Left lung (tissue), 10 donors: ENCODE measurements around the gene BASP1. TPM values are rescaled to one million over a fixed set of nuclear protein-coding genes. Genes with fewer than 3 reads are reported as not detected.

Experiments
- ATAC-seq: fragments of 200-7000 bp; cut with Tn5 transposase; one replicate; pipeline ENCODE4 v1.9.1; 2020; ENCODE audit warnings: moderate library complexity
- DNase-seq, 4 donors: peaks; one replicate each; pipeline ENCODE4 v3.0.0-alpha.2; 2013 to 2020
- H3K27ac ChIP-seq, 2 donors: fragments of 200-600 bp; sonication (generic) in 1 of 2; one replicate each; pipeline versions ENCODE4 v1.5.0 to v1.8.0; 2020 to 2021
- H3K27me3 ChIP-seq, 2 donors: fragments of 200-600 bp; sonication (generic) in 1 of 2; one replicate each; pipeline versions ENCODE4 v1.5.0 to v1.8.0; 2020 to 2021
- H3K36me3 ChIP-seq, 2 donors: fragments of 200-600 bp; sonication (generic) in 1 of 2; one replicate each; pipeline versions ENCODE4 v1.5.0 to v1.8.0; 2020 to 2021
- H3K4me1 ChIP-seq, 2 donors: fragments of 200-600 bp; one replicate each; pipeline ENCODE4 v1.8.0; 2021
- H3K4me3 ChIP-seq, 2 donors: fragments of 200-600 bp; sonication (generic) in 1 of 2; one replicate each; pipeline versions ENCODE4 v1.5.0 to v1.8.0; 2020 to 2021; ENCODE audit warnings: mild to moderate bottlenecking in 1 of 2
- H3K9me3 ChIP-seq, 2 donors: fragments of 200-600 bp; sonication (generic) in 1 of 2; one replicate each; pipeline versions ENCODE4 v1.5.0 to v1.8.0; 2020 to 2021
- intact Hi-C, 2 donors: fragments of 100-400 bp; cut with DNase I; formaldehyde crosslinking; loops; one replicate each; pipeline versions ENCODE4 v1.11.2 to v1.14.2; 2022
- polyA plus RNA-seq, 6 donors: library from polyadenylated mRNA; unstranded; fragments of 120-200 nt; gene quantifications; one replicate each; pipeline ENCODE4 v1.2.1, GENCODE V29; 2013; ENCODE audit not compliant: insufficient read length in 6 of 6
- total RNA-seq, 2 donors: library from RNA; stranded (reverse); fragmentation: NEBNext Ultra II Directional; extraction: Animal tissue kit (Norgen Biotek cat#: 25700); gene quantifications; one replicate each; pipeline ENCODE4 v1.2.1, GENCODE V29; 2021
- TF ChIP-seq, protein P1 (sequence below), 2 donors: fragments of 200-600 bp; sonication (generic) in 1 of 2; IDR thresholded peaks; one replicate each; pipeline versions ENCODE4 v1.5.0 to v1.8.0; 2021; ENCODE audit warnings: antibody characterized with exemption in 2 of 2
- donor health status: DM: no; HTN: yes; CAD: no.
- donor health status: DM: no; HTN: no; CAD: no.

Gene BASP1
- total and polyA plus RNA-seq, 8 donors, result 22.9 to 63.2 (median 42.8) TPM

DNA sequence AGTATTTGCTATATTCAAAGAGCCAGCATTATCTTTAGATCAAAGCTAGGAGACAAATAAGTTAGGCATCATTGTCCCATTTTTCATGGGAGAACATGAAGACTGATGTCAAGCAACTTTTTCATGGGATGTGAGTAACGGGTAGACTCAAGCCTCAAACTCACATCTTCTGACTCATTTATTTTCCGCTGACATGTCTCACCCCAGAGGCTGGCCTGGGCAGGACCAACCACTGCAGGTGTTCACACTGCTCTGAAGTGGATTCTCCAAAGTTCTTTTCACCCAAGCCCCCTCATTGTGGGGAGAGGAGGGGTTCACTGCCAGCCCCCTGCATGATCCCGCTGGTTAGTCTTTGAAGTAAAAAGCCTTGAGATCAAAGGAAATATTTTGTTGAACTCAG is 34.9 kb upstream of the BASP1 start:
- no peaks in the 10 kb centered on the region for H3K27me3 ChIP-seq
- intact Hi-C loops, result loop anchor here in 1 of 2 donors (10.0 kb wide), 1 partner anchor 398 kb away; no protein-coding TSS in a partner anchor
- TF ChIP-seq, protein P1, sequence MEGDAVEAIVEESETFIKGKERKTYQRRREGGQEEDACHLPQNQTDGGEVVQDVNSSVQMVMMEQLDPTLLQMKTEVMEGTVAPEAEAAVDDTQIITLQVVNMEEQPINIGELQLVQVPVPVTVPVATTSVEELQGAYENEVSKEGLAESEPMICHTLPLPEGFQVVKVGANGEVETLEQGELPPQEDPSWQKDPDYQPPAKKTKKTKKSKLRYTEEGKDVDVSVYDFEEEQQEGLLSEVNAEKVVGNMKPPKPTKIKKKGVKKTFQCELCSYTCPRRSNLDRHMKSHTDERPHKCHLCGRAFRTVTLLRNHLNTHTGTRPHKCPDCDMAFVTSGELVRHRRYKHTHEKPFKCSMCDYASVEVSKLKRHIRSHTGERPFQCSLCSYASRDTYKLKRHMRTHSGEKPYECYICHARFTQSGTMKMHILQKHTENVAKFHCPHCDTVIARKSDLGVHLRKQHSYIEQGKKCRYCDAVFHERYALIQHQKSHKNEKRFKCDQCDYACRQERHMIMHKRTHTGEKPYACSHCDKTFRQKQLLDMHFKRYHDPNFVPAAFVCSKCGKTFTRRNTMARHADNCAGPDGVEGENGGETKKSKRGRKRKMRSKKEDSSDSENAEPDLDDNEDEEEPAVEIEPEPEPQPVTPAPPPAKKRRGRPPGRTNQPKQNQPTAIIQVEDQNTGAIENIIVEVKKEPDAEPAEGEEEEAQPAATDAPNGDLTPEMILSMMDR (IDR thresholded peaks at IDR 0.05), result no peak
- H3K4me1 ChIP-seq, result peaks cover 0 to 9% of the 10 kb centered on the region in 2 donors
- DNase-seq (no peak), ATAC-seq (no peak)
- no peak overlapping the region for H3K27ac ChIP-seq
- no peaks in the 10 kb centered on the region for H3K9me3 ChIP-seq
- no peak overlapping the region for H3K4me3 ChIP-seq
- no peaks in the 10 kb centered on the region for H3K36me3 ChIP-seq

DNA sequence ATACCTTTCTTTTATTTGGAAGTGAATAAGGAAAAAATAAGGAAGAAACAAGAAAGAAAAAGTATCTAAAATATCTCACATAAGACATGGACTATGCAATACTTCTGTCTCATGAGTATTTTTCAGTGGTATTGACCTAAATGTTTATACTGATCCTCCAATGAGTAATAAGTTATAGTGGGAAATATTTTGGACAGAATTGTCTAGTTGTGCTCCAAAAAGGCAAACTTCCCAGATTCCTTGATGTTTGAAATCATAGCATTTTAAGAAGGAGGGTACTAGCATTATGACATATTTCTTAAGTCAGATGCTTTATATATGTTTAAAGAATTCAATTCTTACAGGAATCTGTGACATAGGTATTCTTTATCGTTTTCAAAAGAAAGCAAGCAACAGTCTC is 34.5 kb upstream of the BASP1 start:
- TF ChIP-seq, protein P1 (IDR thresholded peaks at IDR 0.05), result no peak
- intact Hi-C loops, result loop anchor here in 1 of 2 donors (10.0 kb wide), 1 partner anchor 398 kb away; no protein-coding TSS in a partner anchor

DNA sequence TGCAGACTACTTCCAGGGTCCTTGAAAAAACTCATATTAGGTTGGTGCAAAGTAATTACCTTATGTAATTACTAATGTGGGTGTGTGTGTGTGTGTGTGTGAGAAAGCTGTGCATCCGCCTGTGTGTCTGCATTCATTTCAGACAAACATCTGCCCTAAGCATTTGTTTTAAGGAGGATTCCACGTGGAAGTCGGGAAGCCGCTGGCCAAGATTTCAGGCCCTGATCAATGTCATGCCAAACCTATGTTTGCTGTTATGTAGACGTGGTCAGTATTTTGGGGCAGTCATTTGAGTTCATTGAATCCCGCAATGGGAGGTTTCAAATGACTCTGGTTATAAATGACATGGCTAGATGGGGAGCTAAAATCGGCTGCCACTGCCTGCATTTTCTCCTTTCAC is 33.6 kb upstream of the BASP1 start:
- intact Hi-C loops, result loop anchor here in 1 of 2 donors (10.0 kb wide), 1 partner anchor 399 kb away; no protein-coding TSS in a partner anchor
- peak overlapping the region; percentile 45 to 53 for H3K27ac ChIP-seq
- no peaks in the 10 kb centered on the region for H3K36me3 ChIP-seq
- H3K9me3 ChIP-seq, result no peaks in the 10 kb centered on the region
- no peak overlapping the region for H3K4me3 ChIP-seq
- no peak for ATAC-seq
- TF ChIP-seq, protein P1 (IDR thresholded peaks at IDR 0.05), result no peak
- no peak for DNase-seq
- H3K27me3 ChIP-seq, result no peaks in the 10 kb centered on the region
- peaks cover 0 to 9% of the 10 kb centered on the region in 2 donors for H3K4me1 ChIP-seq

More for the DNA sequence above, 34.5 kb upstream of the BASP1 start:
- Histone ChIP-seq H3K27me3 (no peaks in the 10 kb centered on the region), H3K9me3 (no peaks in the 10 kb centered on the region), H3K27ac (no peak overlapping the region), H3K36me3 (no peaks in the 10 kb centered on the region), H3K4me3 (no peak overlapping the region), H3K4me1 (peaks cover 0 to 9% of the 10 kb centered on the region in 2 donors)
- no peak for ATAC-seq
- no peak for DNase-seq

DNA sequence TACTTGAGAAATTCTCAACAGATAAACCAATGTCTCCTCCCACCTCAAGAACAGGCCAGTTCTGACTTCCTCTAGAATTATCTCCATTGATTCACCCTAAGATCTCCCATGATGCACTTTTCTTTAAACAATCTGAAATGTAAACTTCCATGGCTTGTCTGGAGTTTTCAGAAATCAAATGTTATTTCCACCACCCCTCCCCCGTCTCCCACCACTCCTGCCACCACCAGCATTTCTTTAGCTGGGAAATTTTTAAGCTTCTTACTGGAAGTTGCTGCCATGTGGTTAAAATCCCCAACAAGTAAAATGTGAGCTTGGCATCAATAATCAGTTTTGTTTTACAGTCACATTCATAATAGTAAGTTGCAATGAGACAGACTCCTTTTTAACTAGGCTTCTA is 32.8 kb upstream of the BASP1 start:
- no peak overlapping the region for H3K4me3 ChIP-seq
- TF ChIP-seq, protein P1 (IDR thresholded peaks at IDR 0.05), result no peak
- no peaks in the 10 kb centered on the region for H3K27me3 ChIP-seq
- H3K4me1 ChIP-seq, result peaks cover 6 to 9% of the 10 kb centered on the region in 2 donors
- no peaks in the 10 kb centered on the region for H3K9me3 ChIP-seq
- no peak for ATAC-seq
- intact Hi-C loops, result loop anchor here in 1 of 2 donors (10.0 kb wide), 1 partner anchor 400 kb away; no protein-coding TSS in a partner anchor
- DNase-seq, result no peak
- H3K36me3 ChIP-seq, result no peaks in the 10 kb centered on the region
- H3K27ac ChIP-seq, result peak overlapping the region; percentile 45 to 53

DNA sequence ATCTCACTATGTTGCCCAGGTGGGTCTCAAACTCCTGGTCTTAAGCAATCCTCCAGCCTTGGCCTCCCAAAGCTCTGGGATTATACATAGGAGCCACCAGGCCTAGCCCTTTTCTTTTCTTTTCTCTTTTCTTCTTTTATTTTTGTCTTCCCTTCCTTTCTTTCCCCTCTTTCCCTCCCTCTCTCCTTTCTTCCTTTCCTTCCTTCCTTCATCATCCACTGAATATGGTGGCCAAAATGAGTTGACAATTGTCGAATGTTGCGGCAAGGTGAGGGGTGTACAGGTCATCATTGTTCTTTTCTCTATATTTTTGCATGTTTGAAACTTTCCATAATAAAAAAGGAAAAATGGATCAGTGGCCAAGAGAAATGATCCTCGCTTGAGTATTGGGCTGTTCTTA is 32.1 kb upstream of the BASP1 start:
- no peaks in the 10 kb centered on the region for H3K27me3 ChIP-seq
- ATAC-seq (no peak), DNase-seq (no peak)
- no peaks in the 10 kb centered on the region for H3K9me3 ChIP-seq
- peaks cover 12 to 14% of the 10 kb centered on the region in 2 donors for H3K4me1 ChIP-seq
- peak overlapping the region; percentile 45 to 53 for H3K27ac ChIP-seq
- TF ChIP-seq, protein P1 (IDR thresholded peaks at IDR 0.05), result no peak
- no peak overlapping the region for H3K4me3 ChIP-seq
- no peaks in the 10 kb centered on the region for H3K36me3 ChIP-seq
- intact Hi-C loops, result loop anchor here in 1 of 2 donors (10.0 kb wide), 1 partner anchor 401 kb away; no protein-coding TSS in a partner anchor
